OCI-LY1 (cell line): ENCODE results near the gene OVOL3.

Source experiments
- CTCF ChIP-seq: fragments of 200-600 bp; sonication (generic), shearing (Covaris generic); IDR thresholded peaks from 2 replicates; pipeline ENCODE4 v1.5.1; 2017; ENCODE audit warnings: mild to moderate bottlenecking, antibody characterized with exemption, low read length, moderate library complexity, mixed read lengths
- EZH2 ChIP-seq: fragments of 200-600 bp; sonication (generic), shearing (Covaris generic); IDR thresholded peaks from 2 replicates; pipeline ENCODE4 v1.8.0; 2017; ENCODE audit warnings: borderline replicate concordance, mixed run types, mild to moderate bottlenecking, antibody characterized with exemption, low read length, moderate library complexity, mixed read lengths

- TF ChIP-seq CTCF (no peak), EZH2 (no peak)
Observed at GRCh38 chr19:36113425-36113824, 2.5 kb downstream of the OVOL3 start.
